Measurements from ENCODE around the gene SPOUT1.

GRCh38 chr9:128790536-128790935 is 39.1 kb downstream of the SPOUT1 start:
- TF ChIP-seq CTCF (IDR thresholded peaks at IDR 0.05) (no peak), ZFX (IDR thresholded peaks at IDR 0.05; ENCODE audit: borderline replicate concordance) (no peak)
